HG03097 (cell line): ENCODE measurements around the gene RPS6KA2.
"Not testable (repeated sequence)": the region's sequence is repeated elsewhere in the genome, so short reads cannot be mapped to it uniquely, and the experiment has no call there.

Source experiments
- ATAC-seq: cut with Tn5 transposase; IDR thresholded peaks from one replicate; pipeline ENCODE4 v1.9.1; 2021; ENCODE audit not compliant: unreplicated experiment, low FRiP score

Gene RPS6KA2

DNA sequence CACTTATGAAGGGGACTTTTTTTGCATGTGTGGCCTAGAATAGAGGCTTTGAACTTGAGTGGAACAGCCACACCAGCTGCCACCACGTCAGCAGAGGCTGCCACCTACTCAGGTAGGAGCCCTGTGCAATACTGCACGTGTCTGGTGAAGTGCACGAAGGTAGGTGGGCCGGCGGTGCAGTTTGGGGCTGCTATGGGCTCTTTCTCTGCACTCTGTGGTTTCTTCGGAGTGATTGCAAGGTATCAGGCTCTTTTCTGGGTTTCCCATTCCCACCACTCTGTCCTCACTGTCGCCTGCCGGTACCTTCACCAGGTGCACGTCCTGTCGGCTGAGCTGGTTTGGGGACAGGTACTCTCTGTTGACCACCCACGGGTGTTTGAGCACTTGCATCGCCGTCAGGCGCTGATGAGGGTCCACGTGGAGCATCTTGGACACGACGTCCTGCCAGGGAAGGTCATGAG lies 213.5 kb downstream of the RPS6KA2 start:
- no peak for ATAC-seq

- ATAC-seq, result no peak
These were observed 214.1 kb downstream of the RPS6KA2 start for GRCh38 chr6:166412911-166413384.

DNA sequence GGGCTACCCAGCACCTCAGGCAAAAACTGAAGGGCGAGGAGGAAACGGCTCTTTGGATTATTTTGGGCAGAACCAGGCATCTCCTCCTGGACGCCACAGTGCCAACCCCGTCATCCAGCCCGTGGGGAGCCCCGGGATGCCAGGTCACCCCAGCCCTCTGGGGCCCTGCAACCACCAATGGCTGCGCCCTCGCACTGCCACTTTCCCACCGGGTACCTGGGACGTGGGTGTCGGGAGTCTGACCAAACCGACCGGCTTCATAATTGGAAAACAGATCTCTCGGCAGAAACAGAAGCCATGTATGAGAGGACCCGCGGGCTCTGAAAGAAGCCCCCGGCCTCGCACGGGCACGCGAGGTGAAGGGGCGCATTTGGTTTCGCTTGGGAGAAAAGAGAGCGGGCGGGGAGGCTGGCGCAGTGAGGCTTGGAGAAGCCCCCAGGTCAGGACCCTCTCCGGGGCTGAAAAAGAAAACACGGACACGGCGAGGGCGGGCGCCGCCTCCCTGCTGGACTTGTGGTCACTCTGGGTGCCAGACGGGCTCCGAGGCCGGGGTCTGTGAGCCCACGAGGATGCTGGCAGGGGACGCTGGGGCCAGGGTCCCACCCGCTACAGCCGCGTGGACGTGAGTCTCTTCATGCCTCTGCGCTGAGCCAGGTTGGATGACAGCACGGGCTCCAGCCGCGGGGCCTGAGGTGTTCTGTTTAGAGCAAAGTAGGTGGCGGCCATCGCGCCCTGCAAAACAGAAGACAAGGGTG lies 214.7 kb downstream of the RPS6KA2 start:
- ATAC-seq, result no peak

- ATAC-seq, result no peak
These were observed 215.3 kb downstream of the RPS6KA2 start for GRCh38 chr6:166411721-166412151.

DNA sequence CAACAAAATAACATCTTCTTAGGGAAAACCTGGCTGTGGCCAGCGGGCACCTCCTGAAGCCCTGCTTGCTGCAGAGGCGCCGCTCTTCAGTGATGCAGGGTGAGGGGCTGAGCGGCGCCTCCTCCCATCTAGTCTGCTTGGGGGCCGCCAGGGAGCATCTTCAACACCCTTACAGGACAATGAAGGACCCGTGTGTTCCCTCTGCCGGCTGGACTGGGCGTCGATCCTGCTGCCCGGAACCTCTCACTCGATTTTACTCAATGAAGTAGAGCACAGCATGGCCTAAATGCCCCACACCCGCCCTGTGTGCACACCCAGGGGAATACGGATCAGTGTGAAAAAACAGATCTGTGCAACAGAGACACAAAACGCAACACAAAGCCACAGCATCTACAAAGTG lies 215.8 kb downstream of the RPS6KA2 start:
- ATAC-seq, result no peak

DNA sequence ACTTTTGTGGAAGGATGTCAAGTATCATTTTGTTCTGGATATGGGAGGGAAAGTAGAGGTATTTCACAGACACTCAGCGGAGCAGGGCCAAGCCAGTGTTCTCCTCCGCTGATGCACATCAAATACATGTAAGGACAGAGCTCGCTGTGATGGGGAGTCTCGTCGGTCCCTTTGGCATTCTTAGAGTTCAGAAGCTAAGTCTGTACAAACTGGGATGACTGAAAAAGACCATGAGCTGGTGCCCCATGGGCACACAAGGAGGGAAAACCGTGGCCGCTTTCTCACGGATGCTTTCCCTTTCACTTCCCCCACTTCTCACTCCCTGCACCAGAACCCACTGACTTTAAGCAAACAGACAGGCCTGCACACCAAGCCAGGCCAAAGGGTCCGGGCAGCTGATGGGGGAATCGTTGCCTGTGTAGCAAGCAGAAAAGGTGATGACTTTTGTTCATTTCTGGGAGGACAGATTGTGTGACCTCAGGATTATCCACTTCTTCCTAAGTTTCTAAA lies 216.6 kb downstream of the RPS6KA2 start:
- no peak for ATAC-seq

DNA sequence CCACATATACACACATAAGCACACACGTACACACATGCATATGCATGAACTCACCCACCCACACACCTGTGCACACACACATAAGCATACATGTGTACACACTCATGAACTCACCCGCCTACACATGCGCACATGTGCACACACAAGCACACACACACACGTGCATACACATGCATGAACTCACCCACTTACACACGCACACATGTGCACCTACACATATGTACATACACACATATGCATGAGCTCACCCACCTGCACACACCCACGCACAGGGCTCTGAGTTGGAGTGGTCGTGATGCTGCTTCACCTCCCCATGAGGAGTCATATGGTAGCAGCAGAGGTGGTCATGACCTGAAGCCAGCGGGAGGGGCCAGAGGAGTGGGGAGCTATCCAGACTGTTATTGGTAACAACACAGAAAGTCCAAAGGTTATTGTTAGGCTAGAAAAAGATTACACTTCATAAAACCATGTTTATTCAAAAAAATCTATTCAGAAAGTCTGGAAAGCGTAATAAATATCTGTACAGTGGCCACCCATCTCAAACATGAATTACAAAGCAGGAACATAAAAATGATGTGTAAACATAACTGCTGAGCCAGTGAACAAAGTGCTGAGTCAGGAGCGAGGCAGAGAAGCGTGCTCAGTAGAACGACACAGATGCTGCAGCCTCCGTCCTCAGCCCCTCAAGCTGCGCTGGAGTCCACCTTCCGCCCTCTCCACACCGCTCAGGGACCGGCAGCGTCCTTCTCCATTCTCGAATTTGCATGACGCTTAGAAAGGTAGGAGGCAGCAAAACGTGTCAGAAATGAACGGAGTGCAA lies 217.9 kb downstream of the RPS6KA2 start:
- no peak for ATAC-seq

- ATAC-seq, result no peak
These were observed 220.9 kb downstream of the RPS6KA2 start for GRCh38 chr6:166406197-166406596.

DNA sequence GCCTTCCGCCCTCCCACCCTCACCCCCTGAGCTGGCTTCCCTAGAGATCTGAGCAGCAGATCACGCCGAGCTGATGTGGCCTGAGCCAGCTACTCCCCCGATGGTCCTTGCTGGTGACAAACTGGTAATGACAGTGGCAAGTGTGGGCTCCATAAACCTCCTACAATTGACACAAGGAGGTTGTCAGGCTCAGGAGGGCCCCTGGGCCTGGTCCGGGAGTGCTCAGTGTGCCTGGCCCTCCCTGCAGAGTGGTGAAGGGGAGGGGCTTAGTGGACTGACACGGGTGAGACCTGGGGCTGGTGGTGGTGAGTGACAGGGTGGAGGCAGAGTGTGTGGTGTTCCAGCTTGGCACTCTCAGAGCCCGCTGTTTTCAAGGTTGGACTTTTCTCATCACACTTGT lies 221.7 kb downstream of the RPS6KA2 start:
- ATAC-seq, result no peak

GRCh38 chr6:166402582-166403277 lies 224.3 kb downstream of the RPS6KA2 start:
- ATAC-seq, result no peak

DNA sequence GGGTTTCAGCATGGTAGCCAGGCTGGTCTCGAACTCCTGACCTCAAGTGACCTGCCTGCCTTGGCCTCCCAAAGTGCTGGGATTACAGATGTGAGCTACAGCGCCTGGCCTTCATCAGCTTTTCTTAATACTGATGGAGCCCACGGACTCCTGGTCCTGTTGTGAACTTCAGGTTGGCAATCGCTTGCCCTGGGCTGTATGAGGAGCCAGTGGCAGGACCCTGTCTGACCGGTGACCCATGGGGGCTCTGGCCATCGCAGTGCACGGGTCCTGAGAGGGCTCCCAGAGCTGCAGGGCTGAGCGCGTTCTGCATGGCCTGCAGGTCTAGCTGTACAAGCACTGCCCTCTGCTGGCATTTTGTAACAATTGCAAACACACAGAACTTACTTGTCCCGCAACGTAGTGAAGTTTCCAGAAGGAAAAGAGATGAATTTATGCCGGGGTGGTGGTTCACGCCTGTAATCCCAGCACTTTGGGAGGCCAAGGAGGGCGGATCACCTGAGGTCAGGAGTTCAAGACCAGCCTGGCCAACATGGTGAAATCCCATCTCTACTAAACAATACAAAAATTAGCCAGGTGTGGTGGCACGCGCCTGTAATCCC lies 226.3 kb downstream of the RPS6KA2 start:
- not testable (repeated sequence) for ATAC-seq

GRCh38 chr6:166400181-166400580 lies 226.9 kb downstream of the RPS6KA2 start:
- ATAC-seq, result no peak

DNA sequence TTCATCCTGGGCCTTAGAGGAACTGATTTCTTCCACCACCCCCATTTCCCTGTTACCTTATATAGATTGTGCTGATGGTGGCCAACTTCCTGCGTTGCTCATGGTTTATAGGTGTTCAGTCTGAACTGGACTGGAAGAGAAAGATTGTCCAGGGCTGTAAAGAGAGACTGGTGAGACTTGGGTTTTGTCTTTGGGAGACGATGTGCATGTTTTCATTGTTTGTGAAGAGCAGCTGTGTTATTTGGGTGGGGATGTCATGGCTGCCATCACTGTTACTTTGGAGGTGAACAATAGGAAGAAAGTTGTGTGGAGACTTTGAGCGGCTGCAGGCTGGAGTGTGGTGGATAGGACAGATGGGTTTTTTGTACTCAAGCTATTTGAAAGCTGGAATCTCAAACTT lies 228.7 kb downstream of the RPS6KA2 start:
- no peak for ATAC-seq

DNA sequence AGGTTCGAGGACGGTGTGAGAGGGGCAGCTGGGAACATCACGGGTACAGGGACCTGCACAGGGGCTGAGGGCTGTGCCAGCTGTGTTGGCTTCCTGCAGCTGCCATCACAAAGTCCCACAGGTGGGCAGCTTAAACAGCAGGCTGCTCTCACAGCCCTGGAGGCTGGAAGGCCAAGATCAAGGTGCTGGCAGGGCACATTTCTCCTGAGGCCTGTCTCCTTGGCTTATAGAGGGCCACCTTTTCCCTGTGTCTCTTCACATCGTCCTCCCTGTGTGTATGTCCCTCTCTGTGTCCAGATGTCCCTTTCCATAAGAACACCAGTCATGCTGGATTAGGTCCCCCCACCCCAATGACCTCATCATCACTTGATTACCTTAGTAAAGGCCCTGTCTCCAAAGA lies 229.2 kb downstream of the RPS6KA2 start:
- ATAC-seq, result no peak

DNA sequence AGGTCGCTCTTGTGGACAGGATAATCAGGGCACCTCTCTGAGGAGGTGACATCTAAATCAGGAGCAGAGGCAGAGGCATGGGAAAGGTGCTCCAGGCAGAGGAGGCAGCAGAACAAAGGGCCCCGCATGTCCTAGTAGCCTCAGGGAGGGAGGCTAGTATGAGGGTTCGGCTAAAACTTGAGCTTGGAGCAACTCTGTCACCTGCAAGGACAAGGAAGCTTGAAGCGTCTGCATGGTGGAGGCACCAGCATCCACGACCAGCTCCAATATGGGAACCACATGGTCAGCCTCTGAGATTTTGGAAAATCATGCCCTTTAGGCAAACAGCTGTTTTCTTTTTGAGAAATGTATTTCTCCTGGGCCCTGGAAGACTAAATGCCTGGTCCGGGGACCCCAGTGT lies 231.3 kb downstream of the RPS6KA2 start:
- no peak for ATAC-seq

- ATAC-seq, result no peak
These were observed 231.7 kb downstream of the RPS6KA2 start for GRCh38 chr6:166395351-166395750.

- ATAC-seq, result no peak
These were observed 232.8 kb downstream of the RPS6KA2 start for GRCh38 chr6:166394036-166394892.

GRCh38 chr6:166393535-166393823 lies 233.6 kb downstream of the RPS6KA2 start:
- no peak for ATAC-seq

- not testable (repeated sequence) for ATAC-seq
These were observed 234.1 kb downstream of the RPS6KA2 start for GRCh38 chr6:166392755-166393534.
